Hepatocyte (in vitro differentiated cells): ENCODE results near the gene ZNF444. TPM values are rescaled to one million over a fixed set of nuclear protein-coding genes. Genes with fewer than 3 reads are reported as not detected.
A peak's percentile ranks its signal among the peaks of the same experiment; 100 is the strongest.

ENCODE experiments used
- DNase-seq: peaks from one replicate; pipeline ENCODE4 v3.0.0-alpha.2; 2016; ENCODE audit warnings: low spot score
- H2AFZ ChIP-seq: fragments of 200-600 bp; sonication (generic); 2 replicates; pipeline ENCODE4 v1.6.0; 2016; ENCODE audit warnings: antibody characterized with exemption, mild to moderate bottlenecking
- H3K27ac ChIP-seq: fragments of 200-600 bp; sonication (generic); 2 replicates; pipeline ENCODE4 v1.5.1; 2016; ENCODE audit warnings: mild to moderate bottlenecking
- H3K27me3 ChIP-seq: fragments of 200-600 bp; sonication (generic); 2 replicates; pipeline ENCODE4 v1.6.1; 2016
- H3K36me3 ChIP-seq: fragments of 200-600 bp; sonication (generic); replicated peaks from 2 replicates; pipeline ENCODE4 v1.5.1; 2016; ENCODE audit warnings: low read depth; ENCODE audit not compliant: insufficient read depth
- H3K4me1 ChIP-seq: fragments of 200-600 bp; sonication (generic); 2 replicates; pipeline ENCODE4 v1.5.1; 2016; ENCODE audit warnings: mild to moderate bottlenecking, moderate library complexity; ENCODE audit not compliant: insufficient read depth
- H3K4me2 ChIP-seq: fragments of 200-600 bp; sonication (generic); 2 replicates; pipeline ENCODE4 v1.6.0; 2016
- H3K4me3 ChIP-seq: fragments of 200-600 bp; sonication (generic); 2 replicates; pipeline ENCODE4 v1.5.1; 2016; ENCODE audit warnings: mild to moderate bottlenecking
- H3K79me2 ChIP-seq: fragments of 200-600 bp; sonication (generic); 2 replicates; pipeline ENCODE4 v1.6.0; 2017; ENCODE audit warnings: mild to moderate bottlenecking
- H3K9me2 ChIP-seq: fragments of 200-600 bp; sonication (generic); replicated peaks from 2 replicates; pipeline ENCODE4 v1.6.0; 2017; ENCODE audit warnings: mild to moderate bottlenecking; ENCODE audit not compliant: insufficient read depth
- H3K9me3 ChIP-seq: fragments of 200-600 bp; sonication (generic); 2 replicates; pipeline ENCODE4 v1.5.1; 2016; ENCODE audit warnings: low read depth, mild to moderate bottlenecking
- H4K20me1 ChIP-seq: fragments of 200-600 bp; sonication (generic); 2 replicates; pipeline ENCODE4 v1.6.0; 2016; ENCODE audit warnings: mild to moderate bottlenecking; ENCODE audit not compliant: insufficient read depth, poor library complexity, severe bottlenecking
- EZH2 ChIP-seq: fragments of 200-600 bp; sonication (generic); IDR thresholded peaks from 2 replicates; pipeline ENCODE4 v1.6.1; 2016; ENCODE audit warnings: antibody characterized with exemption, mild to moderate bottlenecking, borderline replicate concordance
- EZH2phosphoT487 ChIP-seq: fragments of 200-600 bp; sonication (generic); IDR thresholded peaks from one replicate; pipeline ENCODE4 v1.6.1; 2018; ENCODE audit warnings: antibody characterized with exemption, mild to moderate bottlenecking, low read depth, moderate library complexity; ENCODE audit not compliant: unreplicated experiment, severe bottlenecking
- WGBS: methylation state at CpG from one replicate; pipeline ENCODE4 v1.1.6; 2016; ENCODE audit warnings: low lambda C conversion rate; ENCODE audit errors: missing lambda C conversion rate; 5-methylcytosine and 5-hydroxymethylcytosine counted together
- polyA plus RNA-seq: library from polyadenylated mRNA; unstranded; fragments of >200 nt; fragmentation: Nextera tagmentation; extraction: Ambion mirVana; gene quantifications from 2 replicates; pipeline ENCODE4 v1.2.1, GENCODE V29; 2016
- total RNA-seq: library from RNA; depleted of rRNA; stranded (reverse); fragments of >200 nt; gene quantifications from 2 replicates; pipeline ENCODE4 v1.2.3, GENCODE V29; 2014
- TF ChIP-seq, protein P1 (sequence below): fragments of 200-600 bp; sonication (generic); IDR thresholded peaks from 2 replicates; pipeline ENCODE4 v1.5.1; 2016; ENCODE audit warnings: antibody characterized with exemption, mild to moderate bottlenecking; ENCODE audit not compliant: poor library complexity

The ZNF444 gene
- total and polyA plus RNA-seq, 2 experiments from 2014 or later: 46.6 to 60.2 TPM

DNA sequence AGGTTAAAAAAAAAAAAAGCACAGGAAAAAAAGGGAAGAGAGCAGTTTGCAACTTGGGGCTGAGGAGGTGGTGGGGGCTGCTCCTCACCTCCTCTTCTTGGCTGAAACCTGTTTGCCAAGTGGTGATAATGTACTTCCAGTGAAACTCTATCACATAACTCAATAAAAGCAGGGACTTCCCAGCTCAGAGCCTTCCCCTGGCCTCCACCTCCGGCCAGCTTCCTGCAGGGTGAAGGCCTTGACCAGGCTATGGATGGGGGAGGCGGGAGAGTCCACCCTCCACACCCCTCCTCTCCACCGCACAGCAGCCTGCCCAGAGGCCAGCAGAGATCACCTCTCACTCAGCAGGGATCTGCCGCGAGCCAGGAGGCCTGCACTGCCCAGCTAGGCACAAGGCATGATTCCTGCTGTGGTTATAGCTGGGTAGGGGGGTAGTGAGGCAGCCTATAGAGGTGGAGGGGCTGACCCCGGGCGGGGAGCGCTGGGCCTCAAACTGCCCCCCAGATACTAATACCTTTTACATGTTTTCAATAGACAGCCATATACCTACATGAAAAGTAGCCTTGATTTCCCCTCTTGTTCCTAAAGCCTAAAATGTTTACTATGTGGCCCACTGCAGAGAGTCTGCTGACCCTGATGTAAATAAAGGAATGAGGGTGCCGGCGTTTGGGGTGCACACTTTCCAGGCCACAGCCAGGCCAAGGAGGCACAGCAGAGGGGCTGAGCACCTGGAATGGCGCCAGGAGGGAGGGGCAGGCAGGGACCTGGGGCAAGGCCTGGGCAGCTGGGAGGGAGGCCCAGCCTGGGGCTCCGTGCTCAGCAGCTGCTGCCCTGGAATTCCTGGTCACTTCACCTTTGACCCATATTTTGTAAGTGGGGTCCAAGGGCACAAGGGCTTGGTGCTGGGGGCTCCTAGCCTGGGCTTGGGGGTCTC lies 30.3 kb upstream of the ZNF444 start:
- peaks cover 93% of the 10 kb centered on the region for H4K20me1 ChIP-seq
- no peaks in the 10 kb centered on the region for H3K9me2 ChIP-seq
- no peak overlapping the region for H3K4me3 ChIP-seq
- H3K4me2 ChIP-seq: peak overlapping the region; percentile 72
- no peak overlapping the region for H2AFZ ChIP-seq
- WGBS: 36% methylated on average over 12 of the region's 12 CpGs
- no peak for TF ChIP-seq EZH2phosphoT487
- no peak for TF ChIP-seq EZH2
- TF ChIP-seq, protein P1, sequence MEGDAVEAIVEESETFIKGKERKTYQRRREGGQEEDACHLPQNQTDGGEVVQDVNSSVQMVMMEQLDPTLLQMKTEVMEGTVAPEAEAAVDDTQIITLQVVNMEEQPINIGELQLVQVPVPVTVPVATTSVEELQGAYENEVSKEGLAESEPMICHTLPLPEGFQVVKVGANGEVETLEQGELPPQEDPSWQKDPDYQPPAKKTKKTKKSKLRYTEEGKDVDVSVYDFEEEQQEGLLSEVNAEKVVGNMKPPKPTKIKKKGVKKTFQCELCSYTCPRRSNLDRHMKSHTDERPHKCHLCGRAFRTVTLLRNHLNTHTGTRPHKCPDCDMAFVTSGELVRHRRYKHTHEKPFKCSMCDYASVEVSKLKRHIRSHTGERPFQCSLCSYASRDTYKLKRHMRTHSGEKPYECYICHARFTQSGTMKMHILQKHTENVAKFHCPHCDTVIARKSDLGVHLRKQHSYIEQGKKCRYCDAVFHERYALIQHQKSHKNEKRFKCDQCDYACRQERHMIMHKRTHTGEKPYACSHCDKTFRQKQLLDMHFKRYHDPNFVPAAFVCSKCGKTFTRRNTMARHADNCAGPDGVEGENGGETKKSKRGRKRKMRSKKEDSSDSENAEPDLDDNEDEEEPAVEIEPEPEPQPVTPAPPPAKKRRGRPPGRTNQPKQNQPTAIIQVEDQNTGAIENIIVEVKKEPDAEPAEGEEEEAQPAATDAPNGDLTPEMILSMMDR: no peak
- H3K36me3 ChIP-seq: no peaks in the 10 kb centered on the region
- H3K27ac ChIP-seq: peak overlapping the region; percentile 89
- H3K27me3 ChIP-seq: no peaks in the 10 kb centered on the region
- no peaks in the 10 kb centered on the region for H3K9me3 ChIP-seq
- peaks cover 53% of the 10 kb centered on the region for H3K4me1 ChIP-seq
- peaks cover 97% of the 10 kb centered on the region for H3K79me2 ChIP-seq
- DNase-seq: peak; percentile 75

DNA sequence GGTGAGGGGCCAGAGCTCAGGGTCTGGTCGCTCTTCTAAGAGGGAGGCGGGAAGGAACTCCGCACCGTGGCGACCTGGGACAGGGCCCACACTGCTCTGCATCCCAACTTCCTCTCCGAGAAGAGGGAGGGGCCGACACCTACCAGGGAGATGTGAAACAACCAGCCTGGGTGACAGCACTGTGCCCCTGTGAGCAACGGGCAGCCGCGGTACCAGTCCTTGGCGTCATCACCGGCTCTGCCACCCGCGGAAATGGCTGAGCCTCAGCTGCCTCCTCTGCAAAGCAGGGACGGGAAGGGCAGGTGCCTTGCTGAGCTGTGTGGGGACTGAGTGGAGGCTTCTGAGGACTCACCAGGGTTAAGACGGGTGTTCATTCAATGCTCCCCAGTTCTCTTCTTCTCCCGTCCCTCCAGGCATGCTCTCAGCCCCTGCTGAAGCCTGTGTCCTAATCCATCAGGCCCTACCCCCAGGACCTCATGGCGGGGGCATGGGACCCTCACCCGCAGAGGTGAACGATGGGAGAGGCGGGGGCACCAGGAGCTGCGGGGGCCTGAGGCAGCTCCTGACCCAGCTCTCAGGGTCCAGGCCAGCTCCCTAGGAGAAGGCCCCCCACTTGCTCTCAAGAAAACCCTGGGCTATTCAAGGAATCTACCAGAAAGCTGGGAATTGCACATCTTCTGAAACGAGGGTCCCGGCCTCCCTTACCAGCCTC lies 29.3 kb upstream of the ZNF444 start:
- TF ChIP-seq EZH2phosphoT487 (no peak), EZH2 (no peak)
- TF ChIP-seq, protein P1: no peak
- no peaks in the 10 kb centered on the region for H3K36me3 ChIP-seq
- H3K27ac ChIP-seq: peak overlapping the region; percentile 89
- DNase-seq: no peak
- peaks cover 53% of the 10 kb centered on the region for H3K4me1 ChIP-seq
- peaks cover 94% of the 10 kb centered on the region for H4K20me1 ChIP-seq
- H3K4me3 ChIP-seq: no peak overlapping the region
- H3K9me2 ChIP-seq: no peaks in the 10 kb centered on the region
- peaks cover 97% of the 10 kb centered on the region for H3K79me2 ChIP-seq
- H3K4me2 ChIP-seq: peak overlapping the region; percentile 72
- no peaks in the 10 kb centered on the region for H3K27me3 ChIP-seq
- no peak overlapping the region for H2AFZ ChIP-seq
- 72% methylated on average over 21 of the region's 24 CpGs for WGBS
- no peaks in the 10 kb centered on the region for H3K9me3 ChIP-seq

DNA sequence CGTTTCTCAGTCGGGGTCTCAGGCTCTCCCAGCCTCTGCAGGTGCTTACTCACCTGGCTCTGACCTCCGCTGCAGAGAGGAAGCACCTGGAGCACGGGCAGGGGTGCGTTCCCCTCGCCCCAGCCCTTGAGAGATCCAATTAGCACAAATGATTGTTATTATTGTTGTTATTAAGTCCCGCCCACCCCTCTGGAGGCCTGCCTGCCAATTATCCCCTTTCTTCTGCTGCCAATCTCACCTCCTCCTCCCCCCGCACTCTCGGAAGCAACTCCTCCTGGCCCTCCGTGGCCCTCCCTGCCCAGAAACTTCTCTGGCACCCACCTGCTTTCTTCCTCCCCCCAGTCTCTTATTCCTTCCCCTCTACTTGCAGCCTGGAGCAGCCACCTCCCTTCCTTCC lies 28.8 kb upstream of the ZNF444 start:
- H3K9me2 ChIP-seq: no peaks in the 10 kb centered on the region
- WGBS: 86% methylated on average over 6 of the region's 10 CpGs
- no peak for DNase-seq
- H4K20me1 ChIP-seq: peaks cover 94% of the 10 kb centered on the region
- H3K4me3 ChIP-seq: no peak overlapping the region
- H3K27ac ChIP-seq: peak overlapping the region; percentile 89
- peaks cover 53% of the 10 kb centered on the region for H3K4me1 ChIP-seq
- no peak for TF ChIP-seq EZH2
- TF ChIP-seq EZH2phosphoT487: no peak
- TF ChIP-seq, protein P1: no peak
- peaks cover 97% of the 10 kb centered on the region for H3K79me2 ChIP-seq
- H3K27me3 ChIP-seq: no peaks in the 10 kb centered on the region
- H2AFZ ChIP-seq: no peak overlapping the region
- H3K36me3 ChIP-seq: no peaks in the 10 kb centered on the region
- no peaks in the 10 kb centered on the region for H3K9me3 ChIP-seq
- H3K4me2 ChIP-seq: peak overlapping the region; percentile 72
